ENCODE measurements around the gene NBEAL2. TPM values are rescaled to one million over a fixed set of nuclear protein-coding genes. Genes with fewer than 3 reads are reported as not detected.

NBEAL2 gene
- total and polyA plus RNA-seq, 7 donors = 5.4 to 13.0 (median 7.4) TPM

- peaks cover 70% of the 10 kb centered on the region for H3K4me1 ChIP-seq
- WGBS, 3 donors = 73 to 85% (median 73%) methylated on average over 5 of the region's 5 CpGs
These were observed 24.3 kb upstream of the NBEAL2 start for GRCh38 chr3:46955157-46955556.

GRCh38 chr3:46955801-46956259 is 23.6 kb upstream of the NBEAL2 start:
- WGBS, 3 donors = 45 to 63% (median 60%) methylated on average over 3 of the region's 3 CpGs
- H3K27me3 ChIP-seq (ENCODE audit: insufficient read depth in 3 of 3, low read length in 2 of 3) = no peaks in the 10 kb centered on the region
- no peak overlapping the region for H3K27ac ChIP-seq
- no peaks in the 10 kb centered on the region for H3K9me3 ChIP-seq
- no peak for TF ChIP-seq CTCF (IDR thresholded peaks at IDR 0.05)
- intact Hi-C loops (cut with DNase I) = no loop called here
- H3K4me1 ChIP-seq = peaks cover 70% of the 10 kb centered on the region
- no peak overlapping the region for H3K4me3 ChIP-seq
- no peaks in the 10 kb centered on the region for H3K36me3 ChIP-seq (ENCODE audit: insufficient read depth in 1 of 2, low read depth in 1 of 2)
- no peak for DNase-seq
- peak in 1 of 4 donors; percentile 33 for ATAC-seq

More at GRCh38 chr3:46955157-46955556, 24.3 kb upstream of the NBEAL2 start:
- Histone ChIP-seq H3K36me3 (ENCODE audit: insufficient read depth in 1 of 2, low read depth in 1 of 2) (no peaks in the 10 kb centered on the region), H3K4me3 (no peak overlapping the region), H3K27ac (no peak overlapping the region), H3K9me3 (no peaks in the 10 kb centered on the region), H3K27me3 (ENCODE audit: insufficient read depth in 3 of 3, low read length in 2 of 3) (no peaks in the 10 kb centered on the region)
- TF ChIP-seq CTCF (IDR thresholded peaks at IDR 0.05) = no peak
- intact Hi-C loops (cut with DNase I) = no loop called here
- no peak for ATAC-seq
- DNase-seq = no peak

- DNase-seq (no peak), ATAC-seq (no peak)
- no peak overlapping the region for H3K4me3 ChIP-seq
- H3K36me3 ChIP-seq (ENCODE audit: insufficient read depth in 1 of 2, low read depth in 1 of 2) = no peaks in the 10 kb centered on the region
- H3K4me1 ChIP-seq = peaks cover 81% of the 10 kb centered on the region
- no peak overlapping the region for H3K27ac ChIP-seq
- no peak for TF ChIP-seq CTCF (IDR thresholded peaks at IDR 0.05)
- intact Hi-C loops (cut with DNase I) = no loop called here
- H3K9me3 ChIP-seq = no peaks in the 10 kb centered on the region
- no peaks in the 10 kb centered on the region for H3K27me3 ChIP-seq (ENCODE audit: insufficient read depth in 3 of 3, low read length in 2 of 3)
- 67 to 79% (median 68%) methylated on average over 11 of the region's 11 CpGs for WGBS, 3 donors
These were observed 22.2 kb upstream of the NBEAL2 start for GRCh38 chr3:46957092-46957820.

DNA sequence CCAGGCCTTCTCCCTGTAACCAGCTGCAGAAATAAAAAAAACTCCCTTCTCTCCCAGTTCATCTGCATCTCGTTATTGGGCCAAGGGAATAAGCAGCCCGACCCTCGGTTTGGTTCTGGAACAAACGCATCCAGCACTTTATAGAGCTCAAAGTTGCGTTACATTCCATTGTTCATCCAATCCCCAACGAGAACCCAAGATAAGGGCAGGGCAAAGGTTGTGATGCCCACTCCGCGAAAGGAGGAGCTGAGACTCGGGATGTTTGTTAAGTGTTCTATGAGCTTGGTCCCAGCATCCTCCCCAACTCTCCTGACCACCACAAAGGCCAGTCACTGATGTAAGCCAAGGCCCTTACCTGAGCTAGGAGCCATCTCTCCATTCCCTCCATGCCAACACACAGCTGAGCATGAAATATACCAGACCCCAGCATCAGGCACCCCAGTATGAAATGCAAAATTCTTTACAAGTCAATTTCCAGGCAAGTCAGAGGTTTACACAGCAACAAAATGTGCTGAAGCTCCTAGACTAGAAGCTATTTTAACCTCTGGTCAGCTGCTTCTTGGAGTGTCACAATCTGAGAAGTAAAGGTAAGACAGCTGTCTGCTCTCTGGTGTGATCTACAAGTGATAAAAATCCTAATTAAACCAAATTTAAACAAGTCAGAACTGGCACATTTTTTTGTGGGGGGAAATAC is 20.9 kb upstream of the NBEAL2 start:
- H3K27ac ChIP-seq = peak overlapping the region; percentile 78
- H3K27me3 ChIP-seq (ENCODE audit: insufficient read depth in 3 of 3, low read length in 2 of 3) = no peaks in the 10 kb centered on the region
- intact Hi-C loops (cut with DNase I) = no loop called here
- H3K36me3 ChIP-seq (ENCODE audit: insufficient read depth in 1 of 2, low read depth in 1 of 2) = no peaks in the 10 kb centered on the region
- WGBS, 3 donors = 65 to 71% (median 69%) methylated on average over 9 of the region's 9 CpGs
- H3K4me1 ChIP-seq = peaks cover 68% of the 10 kb centered on the region
- DNase-seq (no peak), ATAC-seq (peak in 2 of 4 donors; percentile 55 to 65)
- no peaks in the 10 kb centered on the region for H3K9me3 ChIP-seq
- no peak overlapping the region for H3K4me3 ChIP-seq
- no peak for TF ChIP-seq CTCF (IDR thresholded peaks at IDR 0.05)

Data from psoas muscle (tissue), 8 donors.